ENCODE data around the gene UBALD1.

Gene UBALD1

DNA sequence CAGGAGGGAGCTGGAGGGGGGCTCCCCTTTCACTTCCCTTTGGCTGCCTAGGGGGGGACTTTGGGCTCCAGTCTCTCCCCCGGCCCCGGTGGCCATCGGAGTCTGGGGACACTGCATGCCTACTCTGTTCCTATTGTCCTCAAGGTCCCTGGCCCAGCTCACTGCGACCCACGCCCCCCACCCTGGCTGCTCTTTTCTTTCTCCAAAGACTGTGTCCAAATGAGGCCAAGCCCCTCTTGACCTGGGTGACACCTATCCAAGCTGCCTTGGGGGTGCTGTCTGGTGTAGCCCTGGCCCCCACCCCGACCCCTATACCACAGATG is 12.9 kb downstream of the UBALD1 start:
- H3K27ac ChIP-seq (ENCODE audit: low read depth, low read length) = no peak overlapping the region
- H3K9me3 ChIP-seq (ENCODE audit: low read length) = no peaks in the 10 kb centered on the region
- H3K36me3 ChIP-seq (ENCODE audit: insufficient read depth, low read length) = no peaks in the 10 kb centered on the region
- H3K27me3 ChIP-seq (ENCODE audit: control insufficient read depth in 1 of 2, insufficient read depth in 2 of 2, low read length in 2 of 2) = no peaks in the 10 kb centered on the region
- H3K4me1 ChIP-seq (ENCODE audit: insufficient read depth, low read length) = peaks cover 14% of the 10 kb centered on the region
- no peak overlapping the region for H3K9ac ChIP-seq (ENCODE audit: low read length)
- no peak overlapping the region for H3K4me3 ChIP-seq (ENCODE audit: low read depth in 1 of 2, low read length in 2 of 2)

- no peaks in the 10 kb centered on the region for H3K9me3 ChIP-seq (ENCODE audit: low read length)
- no peaks in the 10 kb centered on the region for H3K36me3 ChIP-seq (ENCODE audit: insufficient read depth, low read length)
- no peaks in the 10 kb centered on the region for H3K27me3 ChIP-seq (ENCODE audit: control insufficient read depth in 1 of 2, insufficient read depth in 2 of 2, low read length in 2 of 2)
- H3K4me1 ChIP-seq (ENCODE audit: insufficient read depth, low read length) = peaks cover 14% of the 10 kb centered on the region
- no peak overlapping the region for H3K9ac ChIP-seq (ENCODE audit: low read length)
- no peak overlapping the region for H3K27ac ChIP-seq (ENCODE audit: low read depth, low read length)
- no peak overlapping the region for H3K4me3 ChIP-seq (ENCODE audit: low read depth in 1 of 2, low read length in 2 of 2)
Measured at GRCh38 chr16:4601036-4601863, 13.4 kb downstream of the UBALD1 start.

DNA sequence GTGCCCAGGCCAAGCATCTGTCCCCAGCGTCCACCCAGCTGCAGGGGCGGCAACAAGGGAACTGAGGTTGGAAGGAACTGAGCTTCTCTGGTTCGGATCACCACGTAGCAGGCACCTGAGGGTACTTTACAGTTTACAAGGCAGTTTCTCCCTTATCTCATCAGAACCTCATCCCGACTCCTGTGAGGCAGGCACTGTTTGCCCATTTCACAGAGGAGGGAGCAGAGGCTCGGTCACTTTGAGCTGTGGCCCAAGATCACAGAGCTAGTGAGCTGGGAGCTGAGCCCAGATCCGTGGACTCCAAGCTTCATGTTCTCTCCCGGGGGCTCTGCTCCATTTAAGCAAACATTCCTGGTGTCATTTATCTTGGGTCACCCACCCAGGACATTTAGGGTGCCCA is 15.1 kb downstream of the UBALD1 start:
- no peak overlapping the region for H3K9ac ChIP-seq (ENCODE audit: low read length)
- H3K27me3 ChIP-seq (ENCODE audit: control insufficient read depth in 1 of 2, insufficient read depth in 2 of 2, low read length in 2 of 2) = peaks cover 0 to 3% of the 10 kb centered on the region in 2 donors
- H3K9me3 ChIP-seq (ENCODE audit: low read length) = no peaks in the 10 kb centered on the region
- H3K36me3 ChIP-seq (ENCODE audit: insufficient read depth, low read length) = no peaks in the 10 kb centered on the region
- H3K4me1 ChIP-seq (ENCODE audit: insufficient read depth, low read length) = peaks cover 14% of the 10 kb centered on the region
- no peak overlapping the region for H3K27ac ChIP-seq (ENCODE audit: low read depth, low read length)
- no peak overlapping the region for H3K4me3 ChIP-seq (ENCODE audit: low read depth in 1 of 2, low read length in 2 of 2)

DNA sequence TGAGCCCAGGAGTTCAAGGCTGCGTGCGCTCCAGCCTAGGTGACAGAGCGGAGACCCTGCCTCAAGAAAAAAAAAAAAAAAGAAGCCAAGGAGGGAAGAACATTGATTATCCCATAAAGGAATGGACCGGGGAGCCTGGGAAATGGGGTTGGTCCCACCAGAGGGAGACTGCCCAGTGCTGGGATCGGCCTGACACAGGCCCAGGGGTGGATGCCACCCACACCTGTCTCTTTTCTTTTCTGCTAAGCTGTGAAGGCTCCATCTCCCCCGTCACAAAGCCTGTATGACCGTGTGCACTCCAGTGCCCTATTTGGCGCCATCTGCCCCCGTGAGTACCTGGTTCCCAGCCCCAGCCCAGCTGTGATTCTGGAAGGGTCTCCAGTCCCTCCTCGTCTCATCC is 15.7 kb downstream of the UBALD1 start:
- Histone ChIP-seq H3K27ac (ENCODE audit: low read depth, low read length) (no peak overlapping the region), H3K9me3 (ENCODE audit: low read length) (no peaks in the 10 kb centered on the region), H3K4me1 (ENCODE audit: insufficient read depth, low read length) (peaks cover 14% of the 10 kb centered on the region), H3K4me3 (ENCODE audit: low read depth in 1 of 2, low read length in 2 of 2) (no peak overlapping the region), H3K36me3 (ENCODE audit: insufficient read depth, low read length) (no peaks in the 10 kb centered on the region), H3K9ac (ENCODE audit: low read length) (no peak overlapping the region), H3K27me3 (ENCODE audit: control insufficient read depth in 1 of 2, insufficient read depth in 2 of 2, low read length in 2 of 2) (peaks cover 0 to 4% of the 10 kb centered on the region in 2 donors)

- peaks cover 12% of the 10 kb centered on the region for H3K4me1 ChIP-seq (ENCODE audit: insufficient read depth, low read length)
- H3K9ac ChIP-seq (ENCODE audit: low read length) = no peak overlapping the region
Measured at GRCh38 chr16:4597174-4597573, 17.5 kb downstream of the UBALD1 start.

GRCh38 chr16:4594433-4595410 is 20.0 kb downstream of the UBALD1 start:
- no peak overlapping the region for H3K4me3 ChIP-seq (ENCODE audit: low read depth in 1 of 2, low read length in 2 of 2)
- H3K4me1 ChIP-seq (ENCODE audit: insufficient read depth, low read length) = no peaks in the 10 kb centered on the region
- H3K9me3 ChIP-seq (ENCODE audit: low read length) = no peaks in the 10 kb centered on the region
- H3K9ac ChIP-seq (ENCODE audit: low read length) = no peak overlapping the region
- no peak overlapping the region for H3K27ac ChIP-seq (ENCODE audit: low read depth, low read length)
- H3K36me3 ChIP-seq (ENCODE audit: insufficient read depth, low read length) = no peaks in the 10 kb centered on the region
- peaks cover 0 to 8% of the 10 kb centered on the region in 2 donors for H3K27me3 ChIP-seq (ENCODE audit: control insufficient read depth in 1 of 2, insufficient read depth in 2 of 2, low read length in 2 of 2)

More at GRCh38 chr16:4597174-4597573, 17.5 kb downstream of the UBALD1 start:
- no peaks in the 10 kb centered on the region for H3K9me3 ChIP-seq (ENCODE audit: low read length)
- no peaks in the 10 kb centered on the region for H3K36me3 ChIP-seq (ENCODE audit: insufficient read depth, low read length)
- H3K27ac ChIP-seq (ENCODE audit: low read depth, low read length) = no peak overlapping the region
- no peak overlapping the region for H3K4me3 ChIP-seq (ENCODE audit: low read depth in 1 of 2, low read length in 2 of 2)
- peaks cover 0 to 8% of the 10 kb centered on the region in 2 donors for H3K27me3 ChIP-seq (ENCODE audit: control insufficient read depth in 1 of 2, insufficient read depth in 2 of 2, low read length in 2 of 2)

GRCh38 chr16:4593086-4593485 is 21.6 kb downstream of the UBALD1 start:
- peaks cover 0 to 8% of the 10 kb centered on the region in 2 donors for H3K27me3 ChIP-seq (ENCODE audit: control insufficient read depth in 1 of 2, insufficient read depth in 2 of 2, low read length in 2 of 2)
- H3K4me1 ChIP-seq (ENCODE audit: insufficient read depth, low read length) = no peaks in the 10 kb centered on the region
- H3K27ac ChIP-seq (ENCODE audit: low read depth, low read length) = no peak overlapping the region
- no peak overlapping the region for H3K9ac ChIP-seq (ENCODE audit: low read length)
- H3K4me3 ChIP-seq (ENCODE audit: low read depth in 1 of 2, low read length in 2 of 2) = no peak overlapping the region
- no peaks in the 10 kb centered on the region for H3K36me3 ChIP-seq (ENCODE audit: insufficient read depth, low read length)
- H3K9me3 ChIP-seq (ENCODE audit: low read length) = peaks cover 4% of the 10 kb centered on the region

GRCh38 chr16:4591706-4592470 is 22.8 kb downstream of the UBALD1 start:
- Histone ChIP-seq H3K4me3 (ENCODE audit: low read depth in 1 of 2, low read length in 2 of 2) (no peak overlapping the region), H3K27me3 (ENCODE audit: control insufficient read depth in 1 of 2, insufficient read depth in 2 of 2, low read length in 2 of 2) (peaks cover 0 to 8% of the 10 kb centered on the region in 2 donors), H3K9ac (ENCODE audit: low read length) (no peak overlapping the region), H3K36me3 (ENCODE audit: insufficient read depth, low read length) (no peaks in the 10 kb centered on the region), H3K4me1 (ENCODE audit: insufficient read depth, low read length) (no peaks in the 10 kb centered on the region), H3K27ac (ENCODE audit: low read depth, low read length) (no peak overlapping the region), H3K9me3 (ENCODE audit: low read length) (peaks cover 4% of the 10 kb centered on the region)

GRCh38 chr16:4591191-4591590 is 23.5 kb downstream of the UBALD1 start:
- no peaks in the 10 kb centered on the region for H3K36me3 ChIP-seq (ENCODE audit: insufficient read depth, low read length)
- H3K9ac ChIP-seq (ENCODE audit: low read length) = no peak overlapping the region
- no peak overlapping the region for H3K4me3 ChIP-seq (ENCODE audit: low read depth in 1 of 2, low read length in 2 of 2)
- peaks cover 0 to 8% of the 10 kb centered on the region in 2 donors for H3K27me3 ChIP-seq (ENCODE audit: control insufficient read depth in 1 of 2, insufficient read depth in 2 of 2, low read length in 2 of 2)
- peaks cover 4% of the 10 kb centered on the region for H3K9me3 ChIP-seq (ENCODE audit: low read length)
- no peaks in the 10 kb centered on the region for H3K4me1 ChIP-seq (ENCODE audit: insufficient read depth, low read length)
- no peak overlapping the region for H3K27ac ChIP-seq (ENCODE audit: low read depth, low read length)

- Histone ChIP-seq H3K9ac (ENCODE audit: low read length) (no peak overlapping the region), H3K27me3 (ENCODE audit: control insufficient read depth in 1 of 2, insufficient read depth in 2 of 2, low read length in 2 of 2) (peaks cover 0 to 9% of the 10 kb centered on the region in 2 donors), H3K4me1 (ENCODE audit: insufficient read depth, low read length) (no peaks in the 10 kb centered on the region), H3K27ac (ENCODE audit: low read depth, low read length) (no peak overlapping the region), H3K36me3 (ENCODE audit: insufficient read depth, low read length) (no peaks in the 10 kb centered on the region), H3K9me3 (ENCODE audit: low read length) (peaks cover 4% of the 10 kb centered on the region), H3K4me3 (ENCODE audit: low read depth in 1 of 2, low read length in 2 of 2) (no peak overlapping the region)
Measured at GRCh38 chr16:4588961-4589360, 25.7 kb downstream of the UBALD1 start.

- no peak overlapping the region for H3K4me3 ChIP-seq (ENCODE audit: low read depth in 1 of 2, low read length in 2 of 2)
- no peak overlapping the region for H3K27ac ChIP-seq (ENCODE audit: low read depth, low read length)
- no peaks in the 10 kb centered on the region for H3K36me3 ChIP-seq (ENCODE audit: insufficient read depth, low read length)
Measured at GRCh38 chr16:4588386-4588785, 26.3 kb downstream of the UBALD1 start.

More at GRCh38 chr16:4588386-4588785, 26.3 kb downstream of the UBALD1 start:
- H3K4me1 ChIP-seq (ENCODE audit: insufficient read depth, low read length) = no peaks in the 10 kb centered on the region
- H3K9me3 ChIP-seq (ENCODE audit: low read length) = peaks cover 4% of the 10 kb centered on the region
- no peak overlapping the region for H3K9ac ChIP-seq (ENCODE audit: low read length)
- H3K27me3 ChIP-seq (ENCODE audit: control insufficient read depth in 1 of 2, insufficient read depth in 2 of 2, low read length in 2 of 2) = peaks cover 0 to 5% of the 10 kb centered on the region in 2 donors
